GM06990 (cell line): ENCODE data around the gene SUPT4H1.

Experiments
- DNase-seq: peaks from one replicate; pipeline ENCODE4 v3.0.0-alpha.2; 2011; ENCODE audit not compliant: insufficient read length; ENCODE audit errors: extremely low read depth
- H3K27me3 ChIP-seq: replicated peaks from 2 replicates; pipeline ENCODE4 v1.6.0; 2011; ENCODE audit warnings: low read length; ENCODE audit not compliant: control insufficient read depth, insufficient read depth
- H3K36me3 ChIP-seq: 2 replicates; pipeline ENCODE4 v1.5.1; 2011; ENCODE audit warnings: low read length; ENCODE audit not compliant: control insufficient read depth, insufficient read depth
- H3K4me3 ChIP-seq: replicated peaks from 2 replicates; pipeline ENCODE4 v1.5.1; 2011; ENCODE audit warnings: low read depth, mild to moderate bottlenecking, control low read depth, low read length
- TF ChIP-seq, protein P1 (sequence below): IDR thresholded peaks from 2 replicates; pipeline ENCODE4 v1.5.1; 2011; ENCODE audit warnings: low read length, control low read depth, mild to moderate bottlenecking, inconsistent platforms; ENCODE audit not compliant: insufficient read depth, poor library complexity, severe bottlenecking

SUPT4H1 gene

DNA sequence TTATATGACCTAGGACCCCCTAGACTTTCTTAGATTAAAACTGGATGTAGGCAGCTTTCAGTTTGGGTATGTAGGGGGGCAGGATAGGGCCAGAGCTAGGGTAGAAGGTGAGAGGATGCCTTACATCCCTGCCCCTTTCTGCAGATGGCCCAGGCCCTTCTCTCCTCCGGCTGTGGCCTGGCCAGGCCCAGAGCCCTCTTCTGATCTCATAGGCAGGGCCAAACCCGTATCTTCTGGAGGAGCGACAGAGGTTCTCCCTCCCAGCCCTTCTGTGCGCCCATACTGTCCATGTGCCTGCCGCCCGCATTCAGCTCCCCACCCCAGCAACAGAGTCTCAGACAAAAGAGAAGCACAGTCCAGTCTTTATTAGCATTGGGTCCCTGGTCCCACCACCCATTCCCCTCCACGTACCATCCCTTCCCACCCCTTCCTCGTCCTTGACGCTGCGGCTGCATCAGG is 21.4 kb downstream of the SUPT4H1 start:
- TF ChIP-seq, protein P1, sequence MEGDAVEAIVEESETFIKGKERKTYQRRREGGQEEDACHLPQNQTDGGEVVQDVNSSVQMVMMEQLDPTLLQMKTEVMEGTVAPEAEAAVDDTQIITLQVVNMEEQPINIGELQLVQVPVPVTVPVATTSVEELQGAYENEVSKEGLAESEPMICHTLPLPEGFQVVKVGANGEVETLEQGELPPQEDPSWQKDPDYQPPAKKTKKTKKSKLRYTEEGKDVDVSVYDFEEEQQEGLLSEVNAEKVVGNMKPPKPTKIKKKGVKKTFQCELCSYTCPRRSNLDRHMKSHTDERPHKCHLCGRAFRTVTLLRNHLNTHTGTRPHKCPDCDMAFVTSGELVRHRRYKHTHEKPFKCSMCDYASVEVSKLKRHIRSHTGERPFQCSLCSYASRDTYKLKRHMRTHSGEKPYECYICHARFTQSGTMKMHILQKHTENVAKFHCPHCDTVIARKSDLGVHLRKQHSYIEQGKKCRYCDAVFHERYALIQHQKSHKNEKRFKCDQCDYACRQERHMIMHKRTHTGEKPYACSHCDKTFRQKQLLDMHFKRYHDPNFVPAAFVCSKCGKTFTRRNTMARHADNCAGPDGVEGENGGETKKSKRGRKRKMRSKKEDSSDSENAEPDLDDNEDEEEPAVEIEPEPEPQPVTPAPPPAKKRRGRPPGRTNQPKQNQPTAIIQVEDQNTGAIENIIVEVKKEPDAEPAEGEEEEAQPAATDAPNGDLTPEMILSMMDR, result no peak
- H3K36me3 ChIP-seq, result peaks cover 14% of the 10 kb centered on the region
- H3K27me3 ChIP-seq, result no peaks in the 10 kb centered on the region
- DNase-seq, result peak; percentile 77
- peak overlapping the region; percentile 92 for H3K4me3 ChIP-seq

DNA sequence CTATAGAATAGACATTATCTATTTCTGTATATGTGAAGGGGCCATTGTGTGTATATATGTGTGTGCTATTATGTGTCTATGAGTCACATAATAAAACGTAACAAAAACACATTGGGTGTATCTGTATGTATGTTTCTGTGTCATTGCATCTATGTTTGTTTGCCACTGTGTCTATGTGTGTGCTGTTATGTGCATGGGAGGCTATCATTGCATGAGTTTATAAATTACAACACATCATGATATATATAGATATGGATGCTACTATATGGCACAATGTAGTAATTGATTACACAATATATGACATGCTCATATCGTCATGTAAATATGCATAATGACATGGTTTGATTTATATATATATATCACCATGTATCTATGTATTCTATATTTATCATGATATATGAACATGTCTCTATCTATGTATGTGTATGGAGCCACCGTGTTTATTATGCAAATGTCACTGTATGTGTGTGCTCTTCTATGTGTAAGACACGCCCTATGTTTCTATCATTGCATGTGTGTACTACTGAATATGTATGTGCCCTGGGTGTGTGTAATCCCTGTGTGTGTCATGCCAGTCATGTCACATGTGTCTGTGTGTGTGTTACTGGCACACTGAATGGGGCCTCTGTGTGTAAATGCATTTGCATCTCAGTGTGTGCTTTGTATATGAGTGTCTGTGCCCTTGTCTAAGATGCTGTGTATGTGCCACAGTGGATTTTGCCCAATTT is 22.0 kb downstream of the SUPT4H1 start:
- DNase-seq, result peak; percentile 83
- TF ChIP-seq, protein P1, result no peak
- H3K27me3 ChIP-seq, result no peaks in the 10 kb centered on the region
- H3K36me3 ChIP-seq, result peaks cover 14% of the 10 kb centered on the region
- peak overlapping the region; percentile 92 for H3K4me3 ChIP-seq

- no peaks in the 10 kb centered on the region for H3K27me3 ChIP-seq
- peak; percentile 88 for DNase-seq
- H3K4me3 ChIP-seq, result peak overlapping the region; percentile 92
- peaks cover 14% of the 10 kb centered on the region for H3K36me3 ChIP-seq
- TF ChIP-seq, protein P1, result peak; percentile 70
Observed at GRCh38 chr17:58329035-58329809, 22.8 kb downstream of the SUPT4H1 start.

GRCh38 chr17:58328195-58329034 is 23.6 kb downstream of the SUPT4H1 start, which contains the start of gene TSPOAP1:
Gene TSPOAP1, minus strand, starts transcription at chr17:58328795. Its CDS starts 875 bp downstream, at chr17:58327920.
- Histone ChIP-seq H3K36me3 (peaks cover 14% of the 10 kb centered on the region), H3K27me3 (no peaks in the 10 kb centered on the region), H3K4me3 (peak within 1 kb of the TSS; percentile 92)
- peak; percentile 92 for DNase-seq
- TF ChIP-seq, protein P1, result no peak

DNA sequence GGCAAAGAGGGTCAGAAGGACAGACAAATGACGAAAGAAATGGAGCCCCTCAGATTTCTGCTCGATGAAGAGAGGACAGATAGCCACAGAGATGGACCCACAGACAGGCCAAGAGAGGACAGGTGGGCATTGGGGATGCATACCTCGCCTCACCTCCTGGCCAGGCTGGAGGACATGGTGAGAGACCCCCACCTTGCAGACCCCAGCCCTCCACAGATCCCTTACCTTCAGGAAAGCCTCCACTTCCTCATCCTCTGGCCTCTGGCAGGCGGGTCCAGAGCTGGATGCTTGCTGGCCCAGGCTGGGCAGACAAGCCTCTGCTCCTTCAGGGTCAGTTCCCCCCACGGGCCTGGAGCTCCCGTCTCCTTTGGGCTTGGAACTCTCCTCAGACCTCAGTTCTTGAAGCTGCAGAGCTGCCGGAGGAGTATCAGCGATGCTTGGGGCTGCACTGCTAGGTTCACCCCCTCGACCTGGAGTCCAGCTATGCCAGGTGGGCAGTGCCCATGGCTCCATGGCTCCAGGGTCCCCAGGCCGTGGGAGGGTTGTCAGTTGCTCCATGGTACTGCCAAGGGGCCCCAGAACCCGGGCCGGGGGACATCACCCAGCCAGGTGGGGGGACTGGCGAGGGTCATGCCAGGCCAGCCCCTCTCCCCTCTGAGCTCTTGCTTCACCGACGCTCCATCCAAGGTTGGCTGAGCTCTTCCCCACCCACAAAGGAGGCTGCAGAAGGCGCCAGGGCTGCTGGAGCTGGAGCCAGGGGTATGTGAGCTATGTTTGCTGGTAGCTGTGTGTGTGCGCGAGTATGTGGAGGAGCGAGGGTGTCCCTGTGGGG is 24.4 kb downstream of the SUPT4H1 start:
- TF ChIP-seq, protein P1, result no peak
- H3K4me3 ChIP-seq, result peak overlapping the region; percentile 55
- H3K27me3 ChIP-seq, result no peaks in the 10 kb centered on the region
- peaks cover 14% of the 10 kb centered on the region for H3K36me3 ChIP-seq
- peak; percentile 88 for DNase-seq
